IMR-90 (cell line): ENCODE measurements around the gene SLC25A51. TPM values are rescaled to one million over a fixed set of nuclear protein-coding genes. Genes with fewer than 3 reads are reported as not detected.

Experiments
- ATAC-seq: fragments of 200-7000 bp; cut with Tn5 transposase; 2 replicates; pipeline ENCODE4 v1.9.1; 2020; ENCODE audit warnings: low read depth, mild to moderate bottlenecking, moderate library complexity
- BruUV-seq: library from RNA; stranded (reverse); fragments of 400-500 nt; replicated peaks from 2 replicates; lab custom pipeline; 2021; lab: Mats Ljungman, UMichigan
- CTCF ChIA-PET: fragments of 300-600 bp; formaldehyde crosslinking; extraction: SDS; loops from one replicate; lab custom pipeline; 2021; ENCODE audit warnings: antibody characterized with exemption; lab: Yijun Ruan, JAX
- POLR2A ChIA-PET: fragments of 300-600 bp; sonication (Branson Sonifier 250); formaldehyde crosslinking; loops from one replicate; lab custom pipeline; 2022; ENCODE audit warnings: antibody characterized with exemption; ENCODE audit not compliant: unreplicated experiment; lab: Charles Lee
- DNase-seq: peaks from one replicate; pipeline ENCODE4 v3.0.0; 2013
- H2AFZ ChIP-seq: replicated peaks from 2 replicates; pipeline ENCODE3; 2013; ENCODE audit warnings: low read length, mild to moderate bottlenecking; ENCODE audit not compliant: poor library complexity
- H2AK5ac ChIP-seq: 2 replicates; pipeline ENCODE4 v1.6.1; 2013; ENCODE audit warnings: low read depth, low read length, inconsistent platforms
- H2AK9ac ChIP-seq: replicated peaks from 2 replicates; pipeline ENCODE3; 2013; ENCODE audit warnings: mild to moderate bottlenecking, low read depth, low read length, moderate library complexity; ENCODE audit not compliant: poor library complexity
- H2BK120ac ChIP-seq: 2 replicates; pipeline ENCODE4 v1.6.1; 2013; ENCODE audit warnings: low read depth, low read length, inconsistent platforms
- H2BK15ac ChIP-seq: 3 replicates; pipeline ENCODE4 v1.6.1; 2013; ENCODE audit warnings: low read depth, low read length, inconsistent platforms
- H2BK20ac ChIP-seq: 2 replicates; pipeline ENCODE4 v1.6.1; 2013; ENCODE audit warnings: low read depth, mild to moderate bottlenecking, inconsistent platforms, low read length, moderate library complexity
- H2BK5ac ChIP-seq: 2 replicates; pipeline ENCODE4 v1.6.1; 2013; ENCODE audit warnings: mild to moderate bottlenecking, low read depth, low read length, inconsistent platforms; ENCODE audit not compliant: poor library complexity, severe bottlenecking
- H3K14ac ChIP-seq: replicated peaks from 2 replicates; pipeline ENCODE4 v1.6.1; 2013; ENCODE audit warnings: low read depth, low read length, inconsistent platforms
- H3K18ac ChIP-seq: 2 replicates; pipeline ENCODE4 v1.6.1; 2013; ENCODE audit warnings: low read depth, low read length, control low read depth
- H3K23ac ChIP-seq: 2 replicates; pipeline ENCODE4 v1.6.1; 2013; ENCODE audit warnings: low read depth, low read length, inconsistent platforms
- H3K27ac ChIP-seq: 2 replicates; pipeline ENCODE4 v1.5.1; 2013; ENCODE audit warnings: mild to moderate bottlenecking, control low read depth, low read length; ENCODE audit not compliant: insufficient read depth
- H3K27me3 ChIP-seq: 2 replicates; pipeline ENCODE4 v1.6.1; 2013; ENCODE audit warnings: low read length; ENCODE audit not compliant: control insufficient read depth, insufficient read depth
- H3K36me3 ChIP-seq: 2 replicates; pipeline ENCODE4 v1.6.1; 2013; ENCODE audit warnings: low read length, mixed read lengths; ENCODE audit not compliant: control insufficient read depth, insufficient read depth
- H3K4ac ChIP-seq: 2 replicates; pipeline ENCODE4 v1.6.1; 2013; ENCODE audit warnings: low read depth, low read length, inconsistent platforms
- H3K4me1 ChIP-seq: 2 replicates; pipeline ENCODE4 v1.6.1; 2013; ENCODE audit warnings: low read length, mixed read lengths; ENCODE audit not compliant: control insufficient read depth, insufficient read depth
- H3K4me2 ChIP-seq: 2 replicates; pipeline ENCODE4 v1.6.1; 2013; ENCODE audit warnings: low read depth, mild to moderate bottlenecking, control low read depth, low read length, moderate library complexity
- H3K4me3 ChIP-seq: 2 replicates; pipeline ENCODE4 v1.5.1; 2013; ENCODE audit warnings: low read depth, mild to moderate bottlenecking, control low read depth, low read length, moderate library complexity; ENCODE audit not compliant: insufficient read depth
- H3K56ac ChIP-seq: 2 replicates; pipeline ENCODE4 v1.6.1; 2013; ENCODE audit warnings: low read length, inconsistent platforms; ENCODE audit not compliant: insufficient read depth; ENCODE audit errors: extremely low read depth
- H3K79me1 ChIP-seq, 2 experiments: 2 replicates each; pipeline ENCODE4 v1.6.1; 2013; ENCODE audit warnings: low read length in 2 of 2, inconsistent platforms in 1 of 2, low read depth in 1 of 2
- H3K9ac ChIP-seq: 2 replicates; pipeline ENCODE4 v1.6.1; 2013; ENCODE audit warnings: low read depth, low read length, control low read depth
- H3K9me1 ChIP-seq: 2 replicates; pipeline ENCODE4 v1.6.1; 2013; ENCODE audit warnings: low read length, inconsistent platforms; ENCODE audit not compliant: insufficient read depth
- H3K9me3 ChIP-seq: 2 replicates; pipeline ENCODE4 v1.6.1; 2013; ENCODE audit warnings: low read length; ENCODE audit not compliant: control insufficient read depth, insufficient read depth
- H4K20me1 ChIP-seq: 2 replicates; pipeline ENCODE4 v1.6.1; 2013; ENCODE audit warnings: low read length, inconsistent platforms; ENCODE audit not compliant: insufficient read depth
- H4K5ac ChIP-seq: 2 replicates; pipeline ENCODE4 v1.6.1; 2013; ENCODE audit warnings: mild to moderate bottlenecking, low read depth, low read length, control low read depth
- H4K8ac ChIP-seq, 2 experiments: 2 replicates each; pipeline ENCODE4 v1.6.1; 2013; ENCODE audit warnings: low read depth in 2 of 2, low read length in 2 of 2, control low read depth in 1 of 2, inconsistent platforms in 1 of 2
- H4K91ac ChIP-seq: 2 replicates; pipeline ENCODE4 v1.6.1; 2013; ENCODE audit warnings: low read depth, low read length, inconsistent platforms; ENCODE audit not compliant: insufficient read depth
- CEBPB ChIP-seq: IDR thresholded peaks from 2 replicates; pipeline ENCODE4 v1.6.1; 2012; ENCODE audit warnings: low read depth, low read length, improper control_type of control experiment
- MAZ ChIP-seq: IDR thresholded peaks from 2 replicates; pipeline ENCODE4 v1.6.1; 2012; ENCODE audit warnings: low read depth, mild to moderate bottlenecking, low read length, improper control_type of control experiment, moderate library complexity, borderline replicate concordance
- RCOR1 ChIP-seq: IDR thresholded peaks from 2 replicates; pipeline ENCODE4 v1.6.1; 2012; ENCODE audit warnings: mild to moderate bottlenecking, low read length, improper control_type of control experiment; ENCODE audit not compliant: insufficient replicate concordance
- WGBS, 2 experiments: methylation state at CpG; one replicate each; pipeline versions ENCODE4 v1.1.5 to v1.1.7; 2013; ENCODE audit warnings: missing lambda C conversion rate in 2 of 2; ENCODE audit not compliant: insufficient read length in 1 of 2; ENCODE audit errors: extremely low coverage in 2 of 2; 5-methylcytosine and 5-hydroxymethylcytosine counted together
- dilution Hi-C: fragments of 300-500 bp; cut with HindIII; formaldehyde crosslinking; loops from one replicate; pipeline ENCODE4 v1.14.3; 2018; ENCODE audit warnings: low sequenced_read_pairs; ENCODE audit not compliant: unreplicated experiment
- in situ Hi-C: fragments of 300-500 bp; cut with MboI; formaldehyde crosslinking; loops from 3 replicates; pipeline ENCODE4 v1.14.3; 2019; ENCODE audit warnings: low sequenced_read_pairs, inconsistent platforms, mixed read lengths
- intact Hi-C: fragments of 100-400 bp; cut with micrococcal nuclease; formaldehyde crosslinking; loops from 2 replicates; pipeline ENCODE4 v1.10.0; 2022
- polyA plus RNA-seq, 3 experiments: library from polyadenylated mRNA; depleted of rRNA; stranded (reverse); fragments of >200 nt; gene quantifications; 2 replicates each; pipeline ENCODE4 v1.2.3, GENCODE V29; 2012; ENCODE audit warnings: low replicate concordance in 1 of 3
- total RNA-seq: library from RNA; depleted of rRNA; stranded (reverse); fragments of >200 nt; gene quantifications from 2 replicates; pipeline ENCODE4 v1.2.3, GENCODE V29; 2012

The SLC25A51 gene
- total and polyA plus RNA-seq, 2 of the 4 experiments (the other 2 are of a cell fraction), result 14.1 to 81.6 TPM

DNA sequence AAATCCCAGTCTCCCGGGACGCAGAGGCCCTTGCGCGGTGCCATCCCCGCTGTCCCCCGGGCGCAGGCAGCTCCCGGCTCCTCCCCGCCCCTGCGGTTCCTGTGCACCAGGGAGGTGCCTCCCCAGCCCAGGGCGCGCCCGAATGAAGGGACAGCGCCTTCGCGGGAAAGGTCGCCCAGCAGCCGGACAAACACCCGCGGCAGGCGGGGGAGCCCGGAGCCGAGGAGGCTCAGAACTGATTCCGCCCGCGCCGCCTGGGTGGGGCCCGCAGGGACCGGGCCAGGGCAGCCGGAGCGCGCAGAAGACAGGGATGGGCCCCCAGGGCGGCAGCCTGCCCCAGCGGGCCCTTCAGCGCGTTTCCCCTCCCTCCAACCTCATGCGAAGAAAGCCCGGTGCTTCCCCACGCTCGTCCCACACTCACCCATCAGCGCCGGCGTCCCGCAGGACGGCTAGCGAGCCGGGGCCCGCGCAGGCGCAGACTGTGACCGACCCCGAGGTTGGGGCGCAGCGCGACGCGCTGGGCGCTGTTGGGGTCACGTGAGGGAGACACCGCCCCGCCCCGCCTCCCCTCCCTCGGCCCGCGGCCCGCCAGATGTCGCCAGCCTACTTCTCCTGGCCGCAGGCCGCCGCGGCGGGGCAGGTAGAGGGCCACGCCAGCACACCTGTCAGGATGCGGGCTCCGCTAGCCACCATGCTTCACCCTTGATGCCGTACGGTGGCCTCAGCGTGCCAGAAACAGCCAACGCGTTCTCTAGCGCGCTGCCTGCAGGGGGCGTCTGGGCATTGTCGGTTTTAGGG, at the start of gene SLC25A51 (continued):
- TF ChIP-seq MAZ, result peak; percentile 81

DNA sequence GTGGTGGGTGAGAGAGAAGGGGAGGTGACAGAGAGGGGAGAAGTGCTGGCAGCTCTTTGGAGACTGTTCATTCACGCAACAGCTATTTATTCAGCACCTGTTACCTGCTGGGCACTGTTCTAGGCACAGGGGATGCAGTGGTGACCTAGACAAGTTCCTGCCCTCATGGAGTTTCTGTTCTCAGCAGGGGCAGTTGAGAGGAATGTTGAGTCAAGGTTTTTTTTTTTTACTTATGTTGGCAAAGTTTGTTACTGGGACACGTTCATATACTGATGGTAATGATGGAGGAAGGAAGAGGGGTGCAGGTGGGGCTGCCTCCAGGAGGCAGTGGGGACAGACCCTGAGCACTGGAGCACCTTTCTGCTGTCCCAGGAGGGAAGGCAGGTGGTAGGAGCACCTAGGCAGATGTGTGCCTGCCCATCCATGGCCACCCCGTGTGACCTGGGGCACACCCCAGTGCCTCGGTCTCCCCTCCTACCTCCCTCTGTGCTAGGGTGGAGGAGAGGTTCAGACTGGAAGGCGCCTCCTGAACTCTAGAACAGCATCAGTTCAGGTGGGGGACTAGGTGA, 49.4 kb upstream of the SLC25A51 start:
- Histone ChIP-seq H3K4me2 (peak overlapping the region; percentile 38), H3K4ac (peak overlapping the region; percentile 98), H2AFZ (peak overlapping the region; percentile 40), H4K5ac (peak overlapping the region; percentile 94), H3K9me3 (no peaks in the 10 kb centered on the region), H3K4me1 (peaks cover 28% of the 10 kb centered on the region), H4K91ac (peak overlapping the region; percentile 99), H3K23ac (peak overlapping the region; percentile 95), H2BK5ac (peak overlapping the region; percentile 100), H3K4me3 (no peak overlapping the region), H2BK120ac (peak overlapping the region; percentile 99), H2BK15ac (peak overlapping the region; percentile 97), H3K36me3 (peaks cover 58% of the 10 kb centered on the region), H2AK9ac (peak overlapping the region; percentile 90), H2BK20ac (peak overlapping the region; percentile 98), H3K9ac (peak overlapping the region; percentile 16; the same call in 1 of the 2 replicates), H3K27ac (peak overlapping the region; percentile 87), H3K18ac (peak overlapping the region; percentile 95), H3K14ac (peak overlapping the region; percentile 92), H4K8ac (peak overlapping the region; percentile 95 to 97), H3K79me1 (peaks cover 28 to 91% of the 10 kb centered on the region in 2 experiments; a peak in 3 of 4 replicates), H3K56ac (peak overlapping the region; percentile 81), H2AK5ac (peak overlapping the region; percentile 100), H3K9me1 (peaks cover 50% of the 10 kb centered on the region), H4K20me1 (peaks cover 13% of the 10 kb centered on the region), H3K27me3 (no peaks in the 10 kb centered on the region)
- DNase-seq, result no peak
- dilution Hi-C loops, result no loop called here
- CTCF ChIA-PET, result no interaction called here
- BruUV-seq, result no TSS peak
- POLR2A ChIA-PET, result no interaction called here
- in situ Hi-C loops, result no loop called here
- no peak for ATAC-seq
- TF ChIP-seq RCOR1, result peak; percentile 2
- no peak for TF ChIP-seq CEBPB
- intact Hi-C loops, result loop anchor here (5.0 kb wide), 2 partner anchors 84 to 114 kb away; partner anchors contain the start of gene SHB
- 100% methylated on average over 1 of the region's 5 CpGs; no CpG with 5 or more reads in 1 of the 2 experiments for WGBS, 2 experiments
